Muscle of back (tissue), 13 donors: ENCODE data around the gene GGTLC3. TPM values are rescaled to one million over a fixed set of nuclear protein-coding genes. Genes with fewer than 3 reads are reported as not detected.
"Not testable (repeated sequence)": the region's sequence is repeated elsewhere in the genome, so short reads cannot be mapped to it uniquely, and the experiment has no call there.

Experiments
- DNase-seq, 3 donors: peaks; one replicate each; pipeline versions ENCODE4 v3.0.0 to v3.0.0-alpha.2; 2013
- long read RNA-seq, 9 donors: transcript quantifications; one replicate each; lab custom pipeline, GENCODE V29; 2026
- polyA plus RNA-seq, 10 donors: library from polyadenylated mRNA; unstranded; fragments of 120-200 nt; gene quantifications; one replicate each; pipeline ENCODE4 v1.2.1, GENCODE V29; 2013; ENCODE audit not compliant: insufficient read length in 10 of 10

The GGTLC3 gene
- polyA plus RNA-seq = under 1 TPM in 1 of 10 donors, not detected in 9; 0.36 TPM
- long read RNA-seq, donor 1 = 0 reads
- long read RNA-seq, donor 2 = 0 reads
- long read RNA-seq, donor 3 = 0 reads
- long read RNA-seq, donor 4 = 0 reads
- long read RNA-seq, donor 5 = 0 reads
- long read RNA-seq, donor 6 = 0 reads
- long read RNA-seq, donor 7 = 0 reads
- long read RNA-seq, donor 8 = 0 reads
- long read RNA-seq, donor 9 = 0 reads

GRCh38 chr22:18518061-18518460 is at the start of gene GGTLC3:
Gene GGTLC3 (minus strand): TSS chr22:18518161. CDS start chr22:18517897, 264 bp downstream.
- not testable (repeated sequence) for DNase-seq

DNA sequence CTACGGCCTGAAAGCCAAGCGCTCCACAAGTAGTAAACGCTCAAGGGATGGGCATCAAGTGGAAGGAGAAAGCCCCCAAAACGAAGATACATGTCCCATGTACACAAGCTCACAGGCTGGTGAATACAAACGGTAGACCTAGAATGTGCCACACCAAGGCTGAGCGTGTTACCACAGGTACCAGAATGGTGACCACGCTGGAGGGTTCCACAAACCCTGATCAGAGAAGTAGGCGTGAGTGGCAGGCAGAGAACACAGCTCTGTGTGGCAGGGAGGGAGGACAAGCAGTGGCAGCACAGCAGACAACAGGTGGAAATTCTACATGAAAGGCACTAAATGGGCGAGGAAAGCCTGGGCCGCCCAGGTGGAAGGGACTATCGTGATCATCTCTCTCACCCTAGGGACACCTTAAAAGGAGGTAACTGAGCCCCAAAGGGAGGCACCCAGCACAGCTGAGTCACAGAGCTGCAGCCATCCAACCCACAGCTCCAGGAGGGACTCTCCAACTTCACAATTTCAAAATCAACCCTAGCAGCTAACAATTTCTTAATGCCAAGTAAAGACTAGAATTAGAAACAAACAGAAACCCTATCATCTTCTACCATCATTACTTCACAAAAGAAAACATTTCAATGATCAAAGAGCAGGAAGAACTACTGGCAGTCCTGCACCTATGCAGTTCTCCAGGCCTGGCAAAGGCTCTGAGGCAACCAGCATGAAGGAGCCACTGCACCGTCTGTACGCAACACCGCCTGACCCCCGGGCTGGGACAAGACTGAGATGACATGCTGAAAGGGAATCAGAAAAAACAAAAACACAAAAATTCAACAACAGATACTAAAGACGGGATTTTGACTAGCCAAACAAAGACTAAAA is 42.4 kb upstream of the GGTLC3 start:
- DNase-seq = not testable (repeated sequence)

DNA sequence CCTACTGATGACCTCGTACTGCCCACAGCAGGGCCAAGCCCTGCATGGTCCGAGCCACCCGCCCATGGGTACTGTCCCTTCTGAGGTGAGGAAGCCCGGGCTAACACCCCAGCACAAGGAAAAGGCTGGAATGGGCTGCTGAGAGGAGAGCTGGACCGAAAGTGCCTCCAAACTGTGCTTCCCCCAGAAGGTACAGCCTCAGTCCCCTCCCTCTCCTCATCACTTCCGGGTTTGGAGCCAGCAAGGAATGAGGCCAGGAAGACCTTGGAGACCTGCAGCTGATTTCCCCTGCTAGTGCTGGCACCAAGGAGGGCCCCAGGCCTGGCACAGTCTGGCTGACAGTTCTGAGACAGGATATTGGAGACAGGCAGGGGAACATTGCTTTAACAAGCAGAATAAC is 41.0 kb upstream of the GGTLC3 start:
- not testable (repeated sequence) for DNase-seq

GRCh38 chr22:18558516-18558915 is 40.6 kb upstream of the GGTLC3 start:
- not testable (repeated sequence) for DNase-seq

DNA sequence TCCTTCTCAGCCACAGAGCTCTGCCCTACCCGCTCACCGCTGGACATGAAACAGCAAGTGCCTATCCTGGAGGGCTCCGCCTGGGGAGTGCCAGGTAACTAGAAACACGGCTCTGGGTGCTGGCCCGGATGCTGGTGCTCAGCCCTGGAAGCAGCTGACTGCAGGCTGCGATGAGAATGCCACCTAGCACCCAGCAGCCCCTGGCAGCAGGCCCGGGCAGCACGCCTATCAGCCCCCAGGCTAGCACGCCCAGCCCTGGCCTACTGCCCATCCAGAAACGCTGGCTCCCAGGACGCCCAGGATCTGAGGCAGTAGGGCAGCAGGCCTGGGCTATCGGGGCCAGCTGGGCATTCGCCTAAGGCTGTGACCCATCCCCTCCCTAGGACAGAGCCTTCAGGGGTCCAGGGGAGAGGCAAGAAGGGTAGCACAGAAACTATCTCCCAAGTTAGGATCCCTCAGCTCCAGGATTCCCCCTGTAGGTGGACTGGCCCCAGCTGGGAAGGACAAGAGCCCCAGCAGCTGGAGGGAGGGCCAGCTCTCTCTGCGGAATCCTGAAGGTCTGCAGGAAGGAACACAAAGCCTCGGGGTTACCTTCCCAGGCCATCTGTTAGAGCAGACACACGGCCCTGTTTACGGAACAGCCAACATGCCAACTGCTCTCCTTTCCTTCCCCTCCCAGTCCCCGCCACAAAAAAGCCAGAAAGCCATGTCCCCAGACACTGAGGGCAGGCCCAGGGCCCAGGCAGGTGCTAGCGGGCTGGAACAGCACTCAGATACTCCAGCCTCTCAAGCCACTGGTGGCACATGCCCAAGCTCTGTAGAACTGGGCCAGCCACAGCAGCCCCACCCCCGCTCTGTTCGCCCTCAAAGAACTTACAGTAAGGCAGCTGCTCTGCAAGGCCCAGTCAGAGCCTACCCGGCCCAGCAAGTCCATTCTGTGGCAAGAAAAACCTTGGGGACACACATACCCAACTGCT is 36.6 kb upstream of the GGTLC3 start:
- DNase-seq = not testable (repeated sequence)

- not testable (repeated sequence) for DNase-seq
Observed at GRCh38 chr22:18552839-18553597, 35.1 kb upstream of the GGTLC3 start.

- not testable (repeated sequence) for DNase-seq
Observed at GRCh38 chr22:18551046-18551445, 33.1 kb upstream of the GGTLC3 start.

- not testable (repeated sequence) for DNase-seq
Observed at GRCh38 chr22:18549458-18550179, 31.7 kb upstream of the GGTLC3 start.

DNA sequence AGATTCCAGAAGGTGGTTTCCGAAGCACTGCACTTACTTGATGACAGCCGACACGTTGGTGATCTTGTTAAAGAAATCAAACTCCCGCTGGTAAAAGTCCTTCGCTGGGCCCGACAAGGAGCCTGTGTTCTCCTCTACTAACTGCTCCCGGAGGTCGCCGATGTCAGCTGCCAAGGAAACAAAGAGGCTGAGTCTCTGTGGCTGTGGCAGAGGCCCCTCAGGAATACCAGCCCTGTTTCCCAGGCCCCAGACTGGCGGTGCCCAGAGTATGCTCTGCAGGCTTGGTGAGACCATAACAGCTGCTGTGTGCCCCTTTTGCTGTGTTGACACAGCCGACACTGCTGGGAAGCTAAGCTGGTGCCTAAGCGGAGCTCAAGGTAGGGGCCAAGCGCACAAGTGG is 26.7 kb upstream of the GGTLC3 start:
- not testable (repeated sequence) for DNase-seq

GRCh38 chr22:18543400-18543799 is 25.4 kb upstream of the GGTLC3 start:
- not testable (repeated sequence) for DNase-seq

DNA sequence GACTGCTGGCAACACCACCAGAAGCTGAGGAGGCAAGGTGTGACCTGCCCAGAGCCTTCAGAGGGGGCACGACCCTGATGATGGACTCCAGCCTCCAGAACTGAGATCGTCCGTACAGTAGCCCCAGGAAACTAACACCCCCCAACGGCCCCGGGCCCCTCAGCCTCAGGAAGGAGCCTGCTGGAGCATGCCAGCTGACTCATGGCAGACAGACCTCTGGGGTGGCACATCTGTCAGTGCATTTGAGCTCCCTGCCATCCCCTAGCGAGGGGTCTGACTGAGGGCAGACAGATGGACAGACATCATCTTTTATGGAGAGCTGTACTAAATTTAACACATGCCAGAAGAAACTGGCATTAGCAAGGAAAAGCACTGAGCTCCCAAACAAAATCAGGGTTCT is 22.0 kb upstream of the GGTLC3 start:
- not testable (repeated sequence) for DNase-seq

DNA sequence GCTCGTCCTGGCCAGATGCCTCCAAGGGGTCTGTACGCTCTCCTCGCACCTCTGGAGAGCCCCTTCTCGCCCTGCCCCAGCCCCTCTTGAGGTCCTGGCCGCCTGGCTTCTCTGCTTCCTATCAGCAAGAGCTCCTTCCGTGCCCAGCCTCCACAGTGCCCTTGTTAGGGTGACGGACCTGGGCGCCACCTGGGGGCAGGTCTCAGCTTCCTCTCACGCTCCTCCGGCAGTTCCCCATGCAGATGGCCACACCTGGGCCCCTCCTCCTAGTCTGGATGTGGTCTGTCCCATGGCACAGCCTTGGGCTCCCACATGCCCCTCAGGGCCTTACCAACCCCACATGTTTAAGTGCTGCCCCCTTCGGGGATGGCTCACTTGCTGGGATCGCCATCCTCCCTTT is 16.4 kb upstream of the GGTLC3 start:
- not testable (repeated sequence) for DNase-seq

DNA sequence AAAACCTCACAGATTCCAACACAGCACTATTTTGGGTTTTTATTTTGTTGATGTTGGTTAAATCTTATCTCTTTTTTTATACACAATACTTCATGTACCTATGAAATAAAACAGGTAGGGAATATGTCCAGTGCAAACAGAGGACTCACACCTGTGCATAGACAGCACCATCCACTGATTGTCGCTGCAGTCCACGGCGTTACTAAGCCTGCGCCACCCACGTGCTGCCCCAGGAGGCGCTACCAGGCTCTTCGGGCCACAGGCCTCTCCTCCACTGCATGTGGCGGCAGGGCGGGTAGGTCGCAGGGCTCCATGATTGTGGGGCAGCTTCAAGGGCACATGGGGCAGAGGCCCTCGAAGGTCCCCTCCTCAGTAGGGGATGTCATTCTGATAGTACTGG is 15.7 kb upstream of the GGTLC3 start:
- DNase-seq = not testable (repeated sequence)

DNA sequence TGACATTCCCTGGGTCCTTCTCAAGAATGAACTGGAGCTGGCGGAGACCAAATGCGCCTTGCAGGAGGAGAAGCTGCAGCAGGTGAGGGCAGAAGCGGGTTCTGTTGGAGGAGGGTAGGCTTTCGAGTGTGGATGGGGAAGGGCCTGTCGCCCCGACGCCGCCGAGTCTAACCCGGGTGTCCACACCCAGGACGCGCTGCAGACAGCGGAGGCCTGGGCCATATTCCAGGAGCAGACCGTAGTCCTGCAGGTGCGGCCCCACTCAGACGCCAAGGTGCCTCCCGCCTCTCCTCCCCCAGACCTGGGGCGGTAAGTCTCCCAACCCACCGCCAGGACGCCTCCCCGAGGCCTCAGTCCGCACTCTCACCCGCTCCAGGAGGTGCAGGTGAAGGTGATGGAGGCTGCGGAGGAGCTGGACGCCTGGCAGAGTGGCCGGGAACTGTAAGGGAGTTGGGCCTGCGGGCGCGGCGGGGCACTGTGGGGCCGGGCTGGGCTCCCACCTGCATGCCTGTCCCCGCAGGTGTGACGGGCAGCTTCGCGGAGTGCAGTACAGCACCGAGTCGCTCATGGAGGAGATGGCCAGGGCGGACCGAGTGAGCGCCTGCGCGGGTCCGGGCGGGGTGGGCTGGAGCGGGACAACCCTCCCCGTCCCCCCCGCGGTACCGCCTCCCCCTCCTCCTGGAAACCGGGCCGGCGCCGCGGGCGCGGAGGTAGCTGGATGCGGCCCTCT is 11.6 kb upstream of the GGTLC3 start:
- DNase-seq = not testable (repeated sequence)

- DNase-seq = peak in 2 of 3 donors; percentile 8 to 9
Observed at GRCh38 chr22:18528597-18529415, 10.8 kb upstream of the GGTLC3 start.

DNA sequence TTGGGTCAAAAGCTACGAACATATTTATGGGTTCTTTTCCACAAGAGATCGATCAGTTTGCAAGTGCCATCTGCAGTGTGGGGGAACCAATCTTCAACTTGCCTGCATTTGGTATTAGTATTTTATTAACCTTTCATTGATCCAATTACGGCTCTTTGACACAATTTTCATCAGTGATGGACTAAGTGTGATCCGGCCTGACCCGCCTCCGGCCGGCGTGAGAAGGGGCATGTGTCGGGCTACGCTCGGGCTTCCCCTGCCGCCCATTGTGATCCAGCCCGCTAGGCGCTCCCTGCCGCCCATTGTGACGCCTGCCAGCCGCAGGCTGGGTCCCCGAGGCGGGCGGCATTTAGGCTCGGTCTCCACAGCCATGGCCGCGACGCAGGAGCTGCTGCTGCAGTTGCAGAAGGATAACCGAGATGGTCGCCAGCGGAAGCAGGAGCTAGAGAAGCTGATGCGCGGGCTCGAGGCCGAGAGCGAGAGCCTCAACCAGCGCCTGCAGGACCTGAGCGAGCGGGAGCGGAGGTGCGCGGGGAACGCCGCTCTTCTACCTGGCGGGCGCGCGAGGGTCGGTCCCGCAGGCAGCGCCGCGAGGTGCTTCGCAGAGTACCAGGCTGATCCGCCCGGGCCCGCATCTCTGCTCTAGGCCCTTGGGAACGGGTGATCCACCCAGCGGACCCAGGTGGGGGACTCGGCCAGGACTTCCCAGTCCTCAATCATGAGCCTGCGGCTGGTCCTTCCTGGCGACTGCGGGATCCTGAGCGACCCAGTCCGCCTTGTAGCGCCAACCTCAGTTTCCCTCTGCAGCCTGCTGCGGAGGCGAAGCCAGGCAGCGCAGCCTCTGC is 10.0 kb upstream of the GGTLC3 start, which contains the start of gene TMEM191B:
Gene TMEM191B (plus strand): TSS at position 51 of the 845 bp plus-strand sequence. CDS start 179 bp downstream, at position 230.
- not testable (repeated sequence) for DNase-seq

DNA sequence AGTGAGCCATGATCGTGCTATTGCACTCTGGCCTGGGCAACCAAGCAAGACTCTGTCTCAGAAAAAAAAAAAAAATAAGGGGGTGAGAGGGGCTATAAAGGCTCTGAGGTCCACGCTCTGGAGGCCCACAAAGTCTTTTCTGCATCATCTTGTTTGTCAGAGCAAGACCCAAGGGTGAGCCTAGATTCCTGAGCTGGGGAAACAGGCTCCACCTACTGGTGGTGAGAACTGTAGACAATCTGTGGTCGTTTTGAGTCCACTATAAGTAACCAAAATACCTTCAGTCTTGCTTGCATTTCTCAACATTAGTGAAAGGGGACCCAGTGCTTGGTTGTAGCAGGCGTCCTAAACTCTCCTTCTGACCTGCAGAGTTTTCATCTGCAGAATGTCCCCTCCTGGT is 5.4 kb upstream of the GGTLC3 start:
- DNase-seq = not testable (repeated sequence)
